Spleen (tissue), 7 donors: ENCODE data around the gene FRMD4A.

Experiments
- CTCF ChIP-seq, 11 experiments: fragments of 200-600 bp in 7 of 11; fragments of 450-650 bp in 4 of 11; sonication (generic) in 4 of 11; IDR thresholded peaks in 8 of 11; conservative IDR thresholded peaks in 3 of 11; 1 replicate in 7 of 11; 2 replicates in 4 of 11; pipeline versions ENCODE4 v1.4.0 to v1.8.0; 2016 to 2021; ENCODE audit warnings: antibody characterized with exemption in 11 of 11, inconsistent platforms in 4 of 11, mild to moderate bottlenecking in 1 of 11
- POLR2A ChIP-seq, 3 donors: fragments of 450-650 bp; IDR thresholded peaks; one replicate each; pipeline ENCODE4 v1.5.1; 2017; ENCODE audit warnings: antibody characterized with exemption in 3 of 3, mild to moderate bottlenecking in 1 of 3
- donor health status: DM: no; HTN: no; CAD: no; lungs with moderate emphysema.
- donor health status: DM: no; HTN: no; CAD: no.
- donor health status: DM: no; HTN: no; CAD: no.

GRCh38 chr10:14241196-14241595 is 89.5 kb downstream of the FRMD4A start:
- TF ChIP-seq POLR2A (IDR thresholded peaks at IDR 0.05) (no peak), CTCF (IDR thresholded peaks at IDR 0.05 in 8 of 11, conservative IDR thresholded peaks at IDR 0.05 in 3 of 11) (no peak)
